GM12892 (cell line): Measurements from ENCODE around the gene OPCML.

Experiments used
- POLR2A ChIP-seq: IDR thresholded peaks from 2 replicates; pipeline ENCODE4 v1.6.1; 2011; ENCODE audit warnings: low read depth, low read length, control low read depth
- POLR2AphosphoS5 ChIP-seq: IDR thresholded peaks from 2 replicates; pipeline ENCODE4 v1.6.1; 2011; ENCODE audit warnings: low read depth, low read length, control low read depth
- TAF1 ChIP-seq: IDR thresholded peaks from 2 replicates; pipeline ENCODE4 v1.6.1; 2011; ENCODE audit warnings: low read depth, mild to moderate bottlenecking, control low read depth, low read length, borderline replicate concordance

GRCh38 chr11:133385781-133386180, 146.5 kb downstream of the OPCML start:
- TF ChIP-seq TAF1 (no peak), POLR2A (no peak), POLR2AphosphoS5 (no peak)
